GM12801 (cell line): ENCODE data around the gene CHST11.

Experiments used
- CTCF ChIP-seq: IDR thresholded peaks from one replicate; pipeline ENCODE4 v1.5.1; 2011; ENCODE audit warnings: control low read depth; ENCODE audit not compliant: insufficient read length; ENCODE audit errors: extremely low read depth

Gene CHST11

GRCh38 chr12:104716172-104716571 is 259.4 kb downstream of the CHST11 start:
- TF ChIP-seq CTCF: no peak

GRCh38 chr12:104718304-104718929 is 261.7 kb downstream of the CHST11 start:
- no peak for TF ChIP-seq CTCF

- TF ChIP-seq CTCF: no peak
Measured at GRCh38 chr12:104719700-104720338, 263.1 kb downstream of the CHST11 start.

- TF ChIP-seq CTCF: no peak
Measured at GRCh38 chr12:104720339-104721038, 263.7 kb downstream of the CHST11 start.

- TF ChIP-seq CTCF: no peak
Measured at GRCh38 chr12:104721039-104721405, 264.3 kb downstream of the CHST11 start.

GRCh38 chr12:104721936-104722335 is 265.2 kb downstream of the CHST11 start:
- no peak for TF ChIP-seq CTCF

GRCh38 chr12:104722601-104723534 is 266.1 kb downstream of the CHST11 start:
- no peak for TF ChIP-seq CTCF
